Erythroblast (primary cell): ENCODE measurements around the gene PPP1R2.

ENCODE experiments used
- DNase-seq, 2 experiments: peaks; one replicate each; lab custom pipeline; 2025; lab: John Stamatoyannopoulos, UW
- GATA1 ChIP-seq: IDR thresholded peaks from 2 replicates; pipeline ENCODE4 v1.6.1; 2011; ENCODE audit warnings: low read depth, mild to moderate bottlenecking, control low read depth, low read length, moderate library complexity
- POLR2A ChIP-seq: IDR thresholded peaks from 2 replicates; pipeline ENCODE4 v1.6.1; 2011; ENCODE audit warnings: mild to moderate bottlenecking, low read length

The PPP1R2 gene

GRCh38 chr3:195555110-195555509, 12.0 kb upstream of the PPP1R2 start:
- no peak for TF ChIP-seq POLR2A
- TF ChIP-seq GATA1 = no peak
- no peak for DNase-seq

- no peak for DNase-seq
- TF ChIP-seq GATA1 = no peak
- TF ChIP-seq POLR2A = no peak
Observed at GRCh38 chr3:195554458-195554857, 11.3 kb upstream of the PPP1R2 start.

- no peak for DNase-seq
- no peak for TF ChIP-seq GATA1
- TF ChIP-seq POLR2A = no peak
Observed at GRCh38 chr3:195553268-195553667, 10.1 kb upstream of the PPP1R2 start.

- DNase-seq = no peak
- TF ChIP-seq GATA1 (no peak), POLR2A (no peak)
Observed at GRCh38 chr3:195551381-195551978, 8.4 kb upstream of the PPP1R2 start.

GRCh38 chr3:195550723-195551122, 7.6 kb upstream of the PPP1R2 start:
- DNase-seq = no peak
- TF ChIP-seq POLR2A (no peak), GATA1 (no peak)

GRCh38 chr3:195549931-195550519, 6.9 kb upstream of the PPP1R2 start:
- DNase-seq = no peak

GRCh38 chr3:195548987-195549386, 5.9 kb upstream of the PPP1R2 start:
- TF ChIP-seq GATA1 (no peak), POLR2A (no peak)
- no peak for DNase-seq

More at GRCh38 chr3:195549931-195550519, 6.9 kb upstream of the PPP1R2 start:
- TF ChIP-seq GATA1 (no peak), POLR2A (no peak)

- TF ChIP-seq GATA1 = no peak
- no peak for TF ChIP-seq POLR2A
- DNase-seq = no peak
Observed at GRCh38 chr3:195548501-195548900, 5.4 kb upstream of the PPP1R2 start.

- no peak for DNase-seq
- TF ChIP-seq POLR2A (no peak), GATA1 (no peak)
Observed at GRCh38 chr3:195548006-195548405, 4.9 kb upstream of the PPP1R2 start.

GRCh38 chr3:195546130-195546560, 3.0 kb upstream of the PPP1R2 start:
- DNase-seq = no peak
- TF ChIP-seq GATA1 (no peak), POLR2A (no peak)

- no peak for DNase-seq
- TF ChIP-seq POLR2A (no peak), GATA1 (no peak)
Observed at GRCh38 chr3:195544634-195545033, 1.5 kb upstream of the PPP1R2 start.

- TF ChIP-seq GATA1 = no peak
- no peak for TF ChIP-seq POLR2A
- DNase-seq = no peak
Observed at GRCh38 chr3:195544230-195544536, 1.1 kb upstream of the PPP1R2 start.

GRCh38 chr3:195543500-195544229, 540 bp upstream of the PPP1R2 start:
- TF ChIP-seq POLR2A = no peak
- no peak for TF ChIP-seq GATA1
- DNase-seq = no peak

GRCh38 chr3:195542316-195542697, 818 bp downstream of the PPP1R2 start:
- DNase-seq = peak; percentile 47 to 64
- TF ChIP-seq GATA1 = no peak
- no peak for TF ChIP-seq POLR2A
